Testis (tissue), 2 donors: ENCODE data around the gene SKA2.

Source experiments
- POLR2A ChIP-seq: fragments of 450-650 bp; IDR thresholded peaks from one replicate; pipeline ENCODE4 v1.6.1; 2017; ENCODE audit warnings: antibody characterized with exemption, mild to moderate bottlenecking, moderate library complexity
- TF ChIP-seq, protein P1 (sequence below), 3 experiments: fragments of 450-650 bp in 2 of 3; fragments of 200-600 bp in 1 of 3; sonication (generic) in 1 of 3; IDR thresholded peaks; one replicate each; pipeline ENCODE4 v1.5.1; 2016 to 2019; ENCODE audit warnings: antibody characterized with exemption in 3 of 3, mild to moderate bottlenecking in 2 of 3, moderate library complexity in 1 of 3

- TF ChIP-seq, protein P1, sequence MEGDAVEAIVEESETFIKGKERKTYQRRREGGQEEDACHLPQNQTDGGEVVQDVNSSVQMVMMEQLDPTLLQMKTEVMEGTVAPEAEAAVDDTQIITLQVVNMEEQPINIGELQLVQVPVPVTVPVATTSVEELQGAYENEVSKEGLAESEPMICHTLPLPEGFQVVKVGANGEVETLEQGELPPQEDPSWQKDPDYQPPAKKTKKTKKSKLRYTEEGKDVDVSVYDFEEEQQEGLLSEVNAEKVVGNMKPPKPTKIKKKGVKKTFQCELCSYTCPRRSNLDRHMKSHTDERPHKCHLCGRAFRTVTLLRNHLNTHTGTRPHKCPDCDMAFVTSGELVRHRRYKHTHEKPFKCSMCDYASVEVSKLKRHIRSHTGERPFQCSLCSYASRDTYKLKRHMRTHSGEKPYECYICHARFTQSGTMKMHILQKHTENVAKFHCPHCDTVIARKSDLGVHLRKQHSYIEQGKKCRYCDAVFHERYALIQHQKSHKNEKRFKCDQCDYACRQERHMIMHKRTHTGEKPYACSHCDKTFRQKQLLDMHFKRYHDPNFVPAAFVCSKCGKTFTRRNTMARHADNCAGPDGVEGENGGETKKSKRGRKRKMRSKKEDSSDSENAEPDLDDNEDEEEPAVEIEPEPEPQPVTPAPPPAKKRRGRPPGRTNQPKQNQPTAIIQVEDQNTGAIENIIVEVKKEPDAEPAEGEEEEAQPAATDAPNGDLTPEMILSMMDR (IDR thresholded peaks at IDR 0.05), result no peak
- TF ChIP-seq POLR2A, result no peak
These were observed 38.4 kb upstream of the SKA2 start for GRCh38 chr17:59193336-59193862.
